H1 (cell line): ENCODE measurements around the gene GRAMD4. TPM values are rescaled to one million over a fixed set of nuclear protein-coding genes. Genes with fewer than 3 reads are reported as not detected.

ENCODE experiments used
- EP300 ChIP-seq, 2 experiments: IDR thresholded peaks; 1 replicate in 1 of 2; 2 replicates in 1 of 2; pipeline ENCODE4 v1.6.1; 2011 to 2012; ENCODE audit warnings: low read depth in 2 of 2, low read length in 2 of 2, mild to moderate bottlenecking in 2 of 2, borderline replicate concordance in 1 of 2, inconsistent platforms in 1 of 2, moderate library complexity in 1 of 2
- JUN ChIP-seq: IDR thresholded peaks from 2 replicates; pipeline ENCODE4 v1.6.1; 2011; ENCODE audit warnings: low read depth, mild to moderate bottlenecking, improper control_type of control experiment, low read length
- SIN3A ChIP-seq, 2 experiments: IDR thresholded peaks in 1 of 2; conservative IDR thresholded peaks in 1 of 2; 2 replicates each; pipeline ENCODE4 v1.6.1; 2011 to 2012; ENCODE audit warnings: low read length in 2 of 2, improper control_type of control experiment in 1 of 2, low read depth in 1 of 2, mild to moderate bottlenecking in 1 of 2
- SUZ12 ChIP-seq: fragments of 200-600 bp; sonication (generic); IDR thresholded peaks from 2 replicates; pipeline ENCODE4 v1.6.1; 2012; ENCODE audit warnings: mild to moderate bottlenecking, inconsistent platforms, low read length, moderate library complexity, mixed read lengths
- polyA plus RNA-seq, 7 experiments: library from polyadenylated mRNA; depleted of rRNA in 3 of 7; stranded (reverse) in 5 of 7; unstranded in 2 of 7; fragments of >200 nt in 5 of 7; fragments of 200-250 nt in 2 of 7; gene quantifications; 1 replicate in 5 of 7; 2 replicates in 1 of 7; 4 replicates in 1 of 7; pipeline versions ENCODE4 v1.2.1 to v1.2.3, GENCODE V29; 2011 to 2013; ENCODE audit warnings: missing spikeins in 2 of 7, mixed read lengths in 2 of 7
- total RNA-seq: library from RNA; stranded (reverse); fragmentation: NEBNext Ultra II Directional; extraction: Animal tissue kit (Norgen Biotek cat#: 25700); gene quantifications from 2 replicates; pipeline ENCODE4 v1.2.1, GENCODE V29; 2021

GRAMD4 gene
- total and polyA plus RNA-seq, 2 of the 8 experiments (the other 6 are each of a cell fraction or from before 2014, with no cell fraction given): 7.9 to 25.6 TPM

- TF ChIP-seq EP300 (IDR thresholded peaks at IDR 0.05; ENCODE audit: borderline replicate concordance in 1 of 2, low read depth in 2 of 2, low read length in 2 of 2): no peak
- no peak for TF ChIP-seq SUZ12
- no peak for TF ChIP-seq SIN3A (conservative IDR thresholded peaks at IDR 0.05 in 1 of 2, IDR thresholded peaks at IDR 0.05 in 1 of 2; ENCODE audit: low read depth in 1 of 2, low read length in 2 of 2)
- TF ChIP-seq JUN: no peak
- TF ChIP-seq, all 59 proteins: peak for 0
Measured at GRCh38 chr22:46664301-46664855, 44.2 kb downstream of the GRAMD4 start (continued).
